SK-N-SH (cell line): ENCODE data around the gene PLAAT5.

Experiments used
- CTCF ChIP-seq: fragments of 200-600 bp; sonication (generic); IDR thresholded peaks from 2 replicates; pipeline ENCODE4 v1.6.1; 2017; ENCODE audit warnings: antibody characterized with exemption, mild to moderate bottlenecking, moderate library complexity
- MXI1 ChIP-seq: IDR thresholded peaks from 2 replicates; pipeline ENCODE4 v1.6.1; 2012; ENCODE audit warnings: mild to moderate bottlenecking, low read depth, low read length, improper control_type of control experiment
- NFIC ChIP-seq: IDR thresholded peaks from 2 replicates; pipeline ENCODE4 v1.4.0; 2012; ENCODE audit warnings: borderline replicate concordance
- POLR2AphosphoS5 ChIP-seq: IDR thresholded peaks from 2 replicates; pipeline ENCODE4 v1.6.1; 2012; ENCODE audit warnings: low read depth, low read length
- RCOR1 ChIP-seq: fragments of 150-350 bp; IDR thresholded peaks from 2 replicates; pipeline ENCODE4 v1.6.1; 2017; ENCODE audit warnings: antibody characterized with exemption, low read length
- SIN3A ChIP-seq: IDR thresholded peaks from 2 replicates; pipeline ENCODE4 v1.6.1; 2012; ENCODE audit warnings: low read depth, mild to moderate bottlenecking, low read length, moderate library complexity, borderline replicate concordance
- SMC3 ChIP-seq: IDR thresholded peaks from 2 replicates; pipeline ENCODE4 v1.6.1; 2012; ENCODE audit warnings: low read depth, low read length, improper control_type of control experiment
- TF ChIP-seq, protein P1 (sequence below): fragments of 150-350 bp; IDR thresholded peaks from 2 replicates; pipeline ENCODE4 v1.6.1; 2017; ENCODE audit warnings: antibody characterized with exemption, low read length, low read depth, borderline replicate concordance

DNA sequence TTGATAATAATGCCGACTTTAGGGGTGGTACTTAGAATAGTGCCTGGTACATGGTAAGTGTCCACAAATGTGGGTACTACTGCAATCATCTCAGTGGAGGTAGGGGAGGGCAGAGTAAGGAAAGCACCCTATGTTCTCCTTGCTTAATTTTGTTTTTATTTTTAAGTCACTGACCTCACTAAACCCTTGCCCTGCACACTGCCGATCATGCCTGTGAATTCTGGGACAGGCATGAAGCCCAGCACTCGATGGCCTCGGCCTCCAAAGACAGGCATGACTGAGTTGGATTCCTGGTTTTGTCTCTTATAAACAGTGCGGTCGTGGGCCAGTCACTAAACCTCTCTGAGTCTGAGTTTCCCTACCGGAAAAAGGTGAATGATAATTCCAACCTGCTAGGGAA lies 21.8 kb upstream of the PLAAT5 start:
- no peak for TF ChIP-seq CTCF
- TF ChIP-seq RCOR1 = no peak
- TF ChIP-seq POLR2AphosphoS5 = no peak
- no peak for TF ChIP-seq NFIC
- no peak for TF ChIP-seq SMC3
- TF ChIP-seq MXI1 = no peak
- no peak for TF ChIP-seq SIN3A
- TF ChIP-seq, protein P1, sequence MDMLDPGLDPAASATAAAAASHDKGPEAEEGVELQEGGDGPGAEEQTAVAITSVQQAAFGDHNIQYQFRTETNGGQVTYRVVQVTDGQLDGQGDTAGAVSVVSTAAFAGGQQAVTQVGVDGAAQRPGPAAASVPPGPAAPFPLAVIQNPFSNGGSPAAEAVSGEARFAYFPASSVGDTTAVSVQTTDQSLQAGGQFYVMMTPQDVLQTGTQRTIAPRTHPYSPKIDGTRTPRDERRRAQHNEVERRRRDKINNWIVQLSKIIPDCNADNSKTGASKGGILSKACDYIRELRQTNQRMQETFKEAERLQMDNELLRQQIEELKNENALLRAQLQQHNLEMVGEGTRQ = no peak
